Caco-2 (cell line): ENCODE results near the gene LTBP1. TPM values are rescaled to one million over a fixed set of nuclear protein-coding genes. Genes with fewer than 3 reads are reported as not detected.

ENCODE experiments used
- BruUV-seq: library from RNA; stranded (reverse); fragments of 400-500 nt; replicated peaks from 2 replicates; lab custom pipeline; 2021; lab: Mats Ljungman, UMichigan
- CTCF ChIA-PET: fragments of 300-600 bp; sonication (Branson Sonifier 250); formaldehyde crosslinking; loops from one replicate; lab custom pipeline; 2022; ENCODE audit warnings: antibody characterized with exemption; lab: Charles Lee
- POLR2A ChIA-PET: fragments of 300-600 bp; sonication (Branson Sonifier 250); formaldehyde crosslinking; loops from one replicate; lab custom pipeline; 2022; ENCODE audit warnings: antibody characterized with exemption; lab: Charles Lee
- DNase-seq, 2 experiments: peaks; one replicate each; pipeline versions ENCODE4 v3.0.0 to v3.0.0-alpha.2; 2020 to 2022
- H3K27me3 ChIP-seq: replicated peaks from 2 replicates; pipeline ENCODE4 v1.6.0; 2011; ENCODE audit warnings: low read length; ENCODE audit not compliant: control insufficient read depth, insufficient read depth
- H3K36me3 ChIP-seq: 2 replicates; pipeline ENCODE4 v1.5.1; 2011; ENCODE audit warnings: low read length; ENCODE audit not compliant: control insufficient read depth, insufficient read depth
- H3K4me1 ChIP-seq: fragments of 250-450 bp; sonication (Bioruptor Pico); 2 replicates; pipeline ENCODE4 v1.5.1; 2020; ENCODE audit warnings: mild to moderate bottlenecking
- H3K4me3 ChIP-seq: 2 replicates; pipeline ENCODE4 v1.5.1; 2011; ENCODE audit warnings: low read depth, mild to moderate bottlenecking, control low read depth, low read length
- H3K9me3 ChIP-seq: fragments of 250-450 bp; sonication (Bioruptor Pico); 2 replicates; pipeline ENCODE4 v1.5.1; 2020; ENCODE audit warnings: mild to moderate bottlenecking, moderate library complexity
- H3K27ac Mint-ChIP-seq: one replicate; pipeline ENCODE4 v1.8.0; 2022; ENCODE audit warnings: mixed read lengths; ENCODE audit not compliant: unreplicated experiment
- H3K27me3 Mint-ChIP-seq: one replicate; pipeline ENCODE4 v1.8.0; 2022; ENCODE audit warnings: mixed read lengths; ENCODE audit not compliant: insufficient read depth, unreplicated experiment
- H3K36me3 Mint-ChIP-seq: one replicate; pipeline ENCODE4 v1.8.0; 2022; ENCODE audit warnings: mild to moderate bottlenecking, mixed read lengths; ENCODE audit not compliant: insufficient read depth, unreplicated experiment
- H3K4me1 Mint-ChIP-seq: one replicate; pipeline ENCODE4 v1.8.0; 2022; ENCODE audit warnings: low read depth, mixed read lengths; ENCODE audit not compliant: unreplicated experiment
- H3K4me3 Mint-ChIP-seq: one replicate; pipeline ENCODE4 v1.8.0; 2022; ENCODE audit warnings: mild to moderate bottlenecking, moderate library complexity, mixed read lengths; ENCODE audit not compliant: unreplicated experiment
- H3K9me3 Mint-ChIP-seq: one replicate; pipeline ENCODE4 v1.8.0; 2022; ENCODE audit warnings: mixed read lengths; ENCODE audit not compliant: unreplicated experiment
- intact Hi-C: fragments of 100-400 bp; cut with micrococcal nuclease; formaldehyde crosslinking; loops from one replicate; pipeline ENCODE4 v1.10.0; 2022; ENCODE audit not compliant: unreplicated experiment
- total RNA-seq: library from RNA; stranded (reverse); gene quantifications from 2 replicates; pipeline ENCODE4 v1.2.3, GENCODE V29; 2022
- TF ChIP-seq, protein P1 (sequence below), 2 experiments: fragments of 200-600 bp in 1 of 2; IDR thresholded peaks; 1 replicate in 1 of 2; 2 replicates in 1 of 2; pipeline versions ENCODE4 v1.5.1 to v1.8.0; 2011 to 2022; ENCODE audit warnings: antibody characterized with exemption in 1 of 2, control low read depth in 1 of 2, inconsistent platforms in 1 of 2, low read depth in 1 of 2, low read length in 1 of 2, mild to moderate bottlenecking in 1 of 2, moderate library complexity in 1 of 2; ENCODE audit not compliant: insufficient read depth in 1 of 2, severe bottlenecking in 1 of 2, unreplicated experiment in 1 of 2

The LTBP1 gene
- total RNA-seq, 1 experiment from 2014 or later: 64.2 TPM

DNA sequence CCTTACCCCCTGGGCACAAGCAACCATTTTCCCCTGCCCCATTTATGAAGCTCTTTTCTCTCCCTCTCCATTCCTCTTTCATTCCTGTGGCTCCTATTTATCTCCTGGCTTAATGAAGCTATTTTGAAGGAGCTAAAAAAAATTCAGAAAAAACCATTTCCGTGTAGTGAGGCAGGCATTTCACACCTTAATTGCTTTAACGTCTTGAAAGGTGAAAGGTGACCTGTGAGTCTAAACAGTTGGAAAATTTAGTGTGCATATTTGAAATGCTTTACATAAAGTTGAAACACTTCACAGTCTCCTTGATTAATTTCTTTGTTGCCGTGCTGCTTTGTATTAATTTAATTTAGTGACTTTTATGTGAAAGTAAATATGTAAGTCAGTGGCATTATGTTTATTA is 83.6 kb downstream of the LTBP1 start:
- no peaks in the 10 kb centered on the region for H3K9me3 Mint-ChIP-seq
- H3K4me3 Mint-ChIP-seq: no peak overlapping the region
- ChIA-PET POLR2A (no interaction called here), CTCF (no interaction called here)
- H3K27me3 ChIP-seq: no peaks in the 10 kb centered on the region
- no peaks in the 10 kb centered on the region for H3K4me1 ChIP-seq
- no peaks in the 10 kb centered on the region for H3K36me3 ChIP-seq
- no peaks in the 10 kb centered on the region for H3K9me3 ChIP-seq
- DNase-seq: no peak
- intact Hi-C loops: loop anchor here (10.0 kb wide), 1 partner anchor 554 kb away; no protein-coding TSS in a partner anchor
- H3K27ac Mint-ChIP-seq: no peak overlapping the region
- no peak overlapping the region for H3K4me3 ChIP-seq
- H3K36me3 Mint-ChIP-seq: no peaks in the 10 kb centered on the region
- TF ChIP-seq, protein P1, sequence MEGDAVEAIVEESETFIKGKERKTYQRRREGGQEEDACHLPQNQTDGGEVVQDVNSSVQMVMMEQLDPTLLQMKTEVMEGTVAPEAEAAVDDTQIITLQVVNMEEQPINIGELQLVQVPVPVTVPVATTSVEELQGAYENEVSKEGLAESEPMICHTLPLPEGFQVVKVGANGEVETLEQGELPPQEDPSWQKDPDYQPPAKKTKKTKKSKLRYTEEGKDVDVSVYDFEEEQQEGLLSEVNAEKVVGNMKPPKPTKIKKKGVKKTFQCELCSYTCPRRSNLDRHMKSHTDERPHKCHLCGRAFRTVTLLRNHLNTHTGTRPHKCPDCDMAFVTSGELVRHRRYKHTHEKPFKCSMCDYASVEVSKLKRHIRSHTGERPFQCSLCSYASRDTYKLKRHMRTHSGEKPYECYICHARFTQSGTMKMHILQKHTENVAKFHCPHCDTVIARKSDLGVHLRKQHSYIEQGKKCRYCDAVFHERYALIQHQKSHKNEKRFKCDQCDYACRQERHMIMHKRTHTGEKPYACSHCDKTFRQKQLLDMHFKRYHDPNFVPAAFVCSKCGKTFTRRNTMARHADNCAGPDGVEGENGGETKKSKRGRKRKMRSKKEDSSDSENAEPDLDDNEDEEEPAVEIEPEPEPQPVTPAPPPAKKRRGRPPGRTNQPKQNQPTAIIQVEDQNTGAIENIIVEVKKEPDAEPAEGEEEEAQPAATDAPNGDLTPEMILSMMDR (IDR thresholded peaks at IDR 0.05; ENCODE audit: insufficient read depth in 1 of 2, low read depth in 1 of 2, low read length in 1 of 2, severe bottlenecking in 1 of 2, unreplicated experiment in 1 of 2): no peak
- no peaks in the 10 kb centered on the region for H3K27me3 Mint-ChIP-seq
- H3K4me1 Mint-ChIP-seq: peaks cover 6% of the 10 kb centered on the region
- no TSS peak for BruUV-seq

DNA sequence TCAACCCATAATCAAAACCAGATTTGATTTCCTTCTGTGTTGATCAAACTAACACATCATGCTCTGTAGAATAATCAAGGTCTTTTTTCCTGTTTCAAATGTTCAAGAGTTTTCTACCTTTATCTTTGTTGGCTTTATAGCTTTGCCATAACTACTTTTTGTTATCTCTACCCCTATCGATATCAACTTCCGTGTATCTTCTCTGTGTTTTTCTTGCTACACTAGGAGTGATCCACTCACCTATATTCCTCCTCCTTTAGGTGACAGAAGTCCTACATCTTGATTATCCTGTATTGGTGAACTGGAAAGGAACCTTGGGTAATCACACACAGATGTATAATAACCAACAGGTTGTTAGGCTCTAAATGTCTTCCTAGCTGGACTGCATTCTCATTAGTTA is 85.5 kb downstream of the LTBP1 start:
- H3K9me3 Mint-ChIP-seq: no peaks in the 10 kb centered on the region
- no peak overlapping the region for H3K4me3 ChIP-seq
- no peaks in the 10 kb centered on the region for H3K4me1 ChIP-seq
- H3K27ac Mint-ChIP-seq: no peak overlapping the region
- intact Hi-C loops: loop anchor here (2.0 to 10.0 kb wide), 2 partner anchors 47 to 553 kb away; no protein-coding TSS in a partner anchor
- DNase-seq: no peak
- H3K27me3 ChIP-seq: no peaks in the 10 kb centered on the region
- no peaks in the 10 kb centered on the region for H3K27me3 Mint-ChIP-seq
- no peak overlapping the region for H3K4me3 Mint-ChIP-seq
- CTCF ChIA-PET: interaction anchor here (1.2 kb wide), 1 partner anchor 69 kb away, joined by 3 read pairs; no protein-coding TSS in a partner anchor
- H3K4me1 Mint-ChIP-seq: peaks cover 6% of the 10 kb centered on the region
- no peaks in the 10 kb centered on the region for H3K36me3 ChIP-seq
- no TSS peak for BruUV-seq
- TF ChIP-seq, protein P1 (IDR thresholded peaks at IDR 0.05; ENCODE audit: insufficient read depth in 1 of 2, low read depth in 1 of 2, low read length in 1 of 2, severe bottlenecking in 1 of 2, unreplicated experiment in 1 of 2): no peak
- POLR2A ChIA-PET: no interaction called here
- no peaks in the 10 kb centered on the region for H3K36me3 Mint-ChIP-seq
- H3K9me3 ChIP-seq: no peaks in the 10 kb centered on the region

DNA sequence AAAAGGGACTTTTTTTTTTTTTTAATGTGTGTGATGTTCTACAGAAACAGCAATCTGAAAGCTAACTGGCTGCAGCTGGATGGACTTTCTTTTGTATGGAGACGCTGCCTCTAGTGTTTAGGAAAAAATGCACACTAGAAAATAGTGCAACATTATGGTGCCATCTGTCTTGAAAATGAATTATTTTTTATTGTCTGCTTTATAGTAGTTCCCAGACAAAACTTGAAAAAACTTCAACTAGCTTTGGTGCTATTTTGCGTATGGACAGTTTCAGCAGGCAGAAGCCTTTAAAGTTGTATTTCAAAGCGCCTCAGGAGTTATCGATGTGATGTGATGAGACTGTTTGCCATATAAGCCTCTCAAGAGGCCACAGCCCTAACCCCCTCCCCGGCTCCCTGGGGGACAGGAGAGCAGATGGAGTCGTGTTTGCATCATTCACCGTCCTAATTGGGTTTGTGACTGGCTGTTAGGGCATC is 86.9 kb downstream of the LTBP1 start:
- H3K4me3 ChIP-seq: no peak overlapping the region
- intact Hi-C loops: loop anchor here (1.0 to 10.0 kb wide), 6 partner anchors 49 to 551 kb away; partner anchors contain the start of gene LTBP1
- ChIA-PET CTCF (interaction anchor here (0.6 to 1.5 kb wide), 14 partner anchors 10 to 302 kb away, joined by 3 to 9 read pairs (median 4); no protein-coding TSS in a partner anchor), POLR2A (interaction anchor here (0.6 kb wide), 2 partner anchors 55 to 86 kb away, joined by 3 to 4 read pairs; no protein-coding TSS in a partner anchor)
- no peaks in the 10 kb centered on the region for H3K4me1 ChIP-seq
- H3K27me3 Mint-ChIP-seq: no peaks in the 10 kb centered on the region
- TF ChIP-seq, protein P1 (IDR thresholded peaks at IDR 0.05; ENCODE audit: insufficient read depth in 1 of 2, low read depth in 1 of 2, low read length in 1 of 2, severe bottlenecking in 1 of 2, unreplicated experiment in 1 of 2): peak; percentile 59 to 73
- no peaks in the 10 kb centered on the region for H3K36me3 Mint-ChIP-seq
- H3K4me1 Mint-ChIP-seq: peaks cover 6% of the 10 kb centered on the region
- no peaks in the 10 kb centered on the region for H3K36me3 ChIP-seq
- H3K9me3 ChIP-seq: no peaks in the 10 kb centered on the region
- peak in 1 of 2 experiments; percentile 50 for DNase-seq
- no peak overlapping the region for H3K27ac Mint-ChIP-seq
- no peaks in the 10 kb centered on the region for H3K27me3 ChIP-seq
- BruUV-seq: no TSS peak
- no peaks in the 10 kb centered on the region for H3K9me3 Mint-ChIP-seq
- no peak overlapping the region for H3K4me3 Mint-ChIP-seq
